GM18868 (cell line): Measurements from ENCODE around the gene SLC22A3.
"Not testable (repeated sequence)": the region's sequence is repeated elsewhere in the genome, so short reads cannot be mapped to it uniquely, and the experiment has no call there.

Experiments
- ATAC-seq: cut with Tn5 transposase; IDR thresholded peaks from one replicate; pipeline ENCODE4 v1.9.1; 2021; ENCODE audit warnings: mild to moderate bottlenecking, moderate library complexity; ENCODE audit not compliant: unreplicated experiment

The SLC22A3 gene

DNA sequence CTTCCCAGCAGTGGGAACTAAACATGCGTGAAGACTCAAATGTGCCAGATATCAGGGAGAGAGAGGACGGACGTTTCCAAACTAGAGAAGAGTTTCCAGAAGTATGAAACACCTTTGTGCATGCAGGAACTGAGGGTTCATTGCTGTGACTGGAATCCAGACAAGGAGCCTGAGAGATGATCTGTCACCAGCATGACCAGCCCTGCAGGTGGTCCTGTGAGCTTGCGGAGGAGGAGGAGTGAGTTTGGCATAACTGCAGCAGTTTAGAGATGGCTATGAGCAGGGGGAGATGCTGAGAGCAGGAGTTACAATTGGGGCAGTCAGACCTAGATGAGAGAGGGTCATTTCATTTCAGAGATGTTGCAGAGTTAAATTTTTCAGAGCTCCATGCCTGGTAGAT, 89.6 kb downstream of the SLC22A3 start:
- ATAC-seq = no peak

DNA sequence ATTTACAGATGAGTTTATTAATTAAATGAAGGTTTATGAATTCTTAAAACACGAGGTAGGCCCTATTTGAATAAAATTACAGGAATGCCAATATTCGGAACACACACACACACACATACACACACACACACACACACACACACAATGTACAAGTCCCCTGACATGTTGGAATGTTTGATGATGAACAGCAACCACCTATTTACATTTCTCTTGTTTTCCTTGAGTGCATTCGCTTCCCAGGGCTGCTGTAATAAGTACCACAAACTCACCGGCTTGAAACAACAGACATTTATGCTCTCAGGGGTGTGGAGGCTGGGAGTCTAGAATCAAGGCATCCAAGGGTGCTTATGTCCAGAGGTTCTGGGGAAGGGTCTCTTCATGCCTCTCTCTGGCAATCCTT, 90.3 kb downstream of the SLC22A3 start:
- no peak for ATAC-seq

DNA sequence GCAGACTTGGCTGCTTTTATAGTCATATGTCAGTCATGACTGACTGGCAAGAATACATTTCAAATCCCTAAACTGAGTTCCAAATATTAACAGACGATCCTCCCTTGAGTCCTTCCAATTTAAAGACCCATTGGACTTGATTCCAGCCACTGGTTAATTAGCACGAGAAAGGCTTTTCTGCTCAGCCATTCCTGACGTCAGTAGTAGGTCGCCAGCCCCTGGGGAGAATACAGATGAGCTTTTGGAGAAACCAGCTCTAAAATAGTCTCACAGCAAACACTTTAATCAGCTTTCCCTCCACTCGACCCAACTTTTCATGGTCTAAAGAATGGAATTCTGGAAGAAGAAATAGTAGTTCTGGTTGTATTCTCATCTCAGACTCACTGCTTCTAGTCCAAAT, 91.6 kb downstream of the SLC22A3 start:
- no peak for ATAC-seq

DNA sequence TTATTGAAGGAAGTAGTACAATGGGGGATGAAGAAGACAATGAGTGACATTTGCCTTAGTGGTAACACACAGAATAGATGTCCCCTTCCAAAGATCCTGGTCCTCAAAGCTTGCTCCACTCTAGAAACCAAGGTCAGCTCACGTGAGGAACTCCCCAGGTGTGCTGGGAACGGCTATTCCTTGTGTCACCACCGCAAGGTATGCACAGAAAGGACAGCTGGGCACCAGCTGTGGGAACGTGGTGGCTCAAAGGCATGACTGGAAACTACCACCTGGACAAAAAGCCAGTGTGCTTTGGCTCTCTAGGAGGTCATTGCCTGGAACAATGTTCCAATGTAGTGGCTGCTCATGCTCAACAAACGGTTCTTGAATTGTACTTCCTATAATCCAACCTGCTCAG, 94.0 kb downstream of the SLC22A3 start:
- ATAC-seq = no peak

DNA sequence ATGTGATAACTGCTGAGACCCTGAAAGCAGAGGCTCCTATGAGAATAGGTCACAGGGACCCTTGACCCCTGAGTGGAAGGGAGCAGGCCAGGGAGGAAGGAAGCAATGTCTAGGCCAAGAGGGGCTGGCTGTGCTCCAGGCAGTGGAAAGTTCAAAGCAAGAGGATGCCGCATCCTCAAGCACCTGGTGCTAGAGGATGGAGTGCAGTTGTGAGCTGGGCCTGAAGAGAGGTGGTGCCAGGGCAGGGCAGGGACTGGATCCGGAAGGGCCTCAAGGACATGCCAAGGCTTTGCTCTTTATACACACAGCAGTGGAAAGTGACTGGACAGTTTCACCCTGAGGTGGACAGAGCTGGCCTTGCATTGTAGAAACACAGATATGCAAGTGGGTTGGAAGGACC, 97.0 kb downstream of the SLC22A3 start:
- ATAC-seq = no peak

DNA sequence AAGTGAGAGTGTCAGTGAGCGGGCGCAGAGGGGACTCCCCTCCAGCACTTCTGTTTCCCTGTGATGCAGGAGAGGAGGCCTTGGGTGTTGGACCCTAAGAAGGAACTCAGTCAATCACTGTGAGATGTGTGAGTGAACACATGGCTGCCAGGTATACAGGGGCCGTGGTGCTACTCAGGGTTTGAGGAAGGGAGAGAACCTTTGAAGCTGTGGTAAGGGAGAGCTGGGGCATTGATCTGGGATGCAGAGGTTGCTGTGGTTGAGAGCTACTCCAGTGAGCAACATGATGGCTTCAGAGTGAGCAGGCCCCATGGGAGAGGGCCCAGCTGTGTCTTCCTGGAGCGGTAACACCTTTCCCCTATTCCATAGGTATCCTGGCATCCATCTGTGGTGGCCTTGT, 99.2 kb downstream of the SLC22A3 start:
- no peak for ATAC-seq

DNA sequence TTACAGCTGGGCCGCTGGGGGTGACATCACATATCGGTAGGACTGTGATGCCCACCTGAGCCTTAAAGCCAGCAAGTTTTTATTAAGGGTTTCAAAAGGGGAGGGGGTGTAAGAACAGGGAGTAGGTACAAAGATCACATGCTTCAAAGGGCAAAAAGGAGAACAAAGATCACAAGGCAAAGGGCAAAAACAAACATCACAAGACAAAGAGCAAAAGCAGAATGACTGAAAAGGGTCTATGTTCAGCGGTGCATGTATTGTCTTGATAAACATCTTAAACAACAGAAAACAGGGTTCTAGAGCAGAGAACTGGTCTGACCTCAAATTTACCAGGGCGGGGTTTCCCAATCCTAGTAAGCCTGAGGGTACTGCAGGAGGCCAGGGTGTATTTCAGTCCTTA, 101.6 kb downstream of the SLC22A3 start:
- not testable (repeated sequence) for ATAC-seq

DNA sequence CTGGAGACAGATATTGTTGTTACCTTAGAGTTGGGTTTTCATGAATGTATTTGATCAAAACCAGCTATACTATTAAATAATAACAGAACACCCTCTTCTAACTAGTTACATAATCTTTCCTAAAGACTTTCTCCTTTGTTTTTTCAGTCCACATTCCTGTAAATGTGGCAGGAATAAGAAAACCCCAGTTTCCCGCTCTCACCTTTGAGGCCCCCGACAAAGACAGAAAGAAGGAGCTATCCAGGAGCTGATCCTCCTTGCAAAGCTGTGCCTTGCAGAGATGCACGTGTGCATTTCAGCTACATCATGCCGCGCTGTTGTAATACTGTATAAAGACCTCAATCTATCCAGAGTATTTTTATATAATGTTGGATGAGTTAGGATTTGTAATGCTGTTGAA, 102.7 kb downstream of the SLC22A3 start:
- ATAC-seq = no peak

DNA sequence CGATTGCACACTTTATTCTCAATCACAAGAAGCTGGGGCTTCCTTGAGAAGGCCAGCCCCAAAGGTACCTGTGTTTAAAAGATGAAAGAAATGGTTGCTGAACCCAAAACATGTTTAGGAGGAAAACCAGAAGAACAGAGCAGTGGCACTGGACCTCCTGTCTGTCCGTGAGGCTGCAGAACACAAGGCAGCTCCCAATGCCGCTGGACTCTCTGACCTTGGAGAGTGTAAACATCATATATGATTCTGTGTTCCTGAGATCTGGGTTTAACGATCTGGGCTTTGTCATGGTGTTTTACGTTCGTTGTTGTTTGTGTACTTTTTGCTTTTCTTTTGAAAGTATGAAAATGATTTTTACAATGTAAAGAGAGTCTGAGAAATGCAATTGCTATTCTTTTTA, 106.1 kb downstream of the SLC22A3 start:
- no peak for ATAC-seq

DNA sequence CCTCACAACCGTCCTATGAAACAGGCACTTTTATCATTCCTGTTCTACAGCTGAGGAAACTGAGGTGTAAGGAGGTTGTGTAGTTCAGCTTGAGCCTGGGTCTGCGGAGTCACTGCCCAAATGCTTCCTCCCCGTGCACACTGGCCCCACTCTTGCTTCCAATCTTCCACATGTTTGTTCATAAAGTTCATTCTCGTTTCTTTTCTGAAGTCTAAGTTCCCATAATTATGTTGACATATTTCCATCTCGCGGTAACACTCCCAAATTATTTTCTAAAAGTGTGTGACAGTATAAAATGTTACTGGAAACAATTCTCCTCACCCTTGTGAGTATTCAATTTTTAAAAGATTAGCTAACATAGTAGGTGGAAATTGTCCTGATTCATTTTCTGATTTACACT, 106.9 kb downstream of the SLC22A3 start:
- no peak for ATAC-seq

DNA sequence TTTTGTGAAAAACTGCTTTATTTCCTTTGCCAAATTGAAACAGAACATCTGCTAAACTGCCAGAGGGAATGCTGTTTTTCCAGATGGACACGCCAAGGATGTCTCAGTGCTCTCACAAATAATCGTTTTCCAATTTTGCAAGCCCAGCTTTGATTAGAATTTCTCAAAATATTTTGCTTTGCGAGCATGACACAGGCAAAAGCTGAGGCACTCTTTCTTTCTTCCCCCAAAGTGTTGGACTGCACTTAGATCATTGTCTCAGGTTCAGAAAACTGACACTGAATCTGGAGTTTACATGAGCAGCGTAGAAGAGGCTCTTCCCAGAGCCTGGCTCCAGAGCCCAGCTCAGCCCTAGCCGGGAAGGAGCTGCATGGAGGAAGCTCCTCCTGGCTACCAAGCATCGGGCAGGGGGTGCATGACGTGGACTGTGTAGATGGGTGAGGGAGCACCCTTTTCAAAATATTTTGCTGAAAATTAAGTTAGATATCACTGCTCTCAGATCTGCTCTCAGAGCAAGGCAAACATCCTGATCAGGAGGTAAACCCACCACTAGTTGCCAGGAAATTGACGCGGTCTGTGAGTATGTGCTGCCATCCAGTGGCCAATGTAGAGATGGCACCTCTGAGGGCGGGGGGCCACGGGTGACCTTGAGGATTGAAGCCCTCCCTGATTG, 107.5 kb downstream of the SLC22A3 start:
- peak; percentile 89 for ATAC-seq

DNA sequence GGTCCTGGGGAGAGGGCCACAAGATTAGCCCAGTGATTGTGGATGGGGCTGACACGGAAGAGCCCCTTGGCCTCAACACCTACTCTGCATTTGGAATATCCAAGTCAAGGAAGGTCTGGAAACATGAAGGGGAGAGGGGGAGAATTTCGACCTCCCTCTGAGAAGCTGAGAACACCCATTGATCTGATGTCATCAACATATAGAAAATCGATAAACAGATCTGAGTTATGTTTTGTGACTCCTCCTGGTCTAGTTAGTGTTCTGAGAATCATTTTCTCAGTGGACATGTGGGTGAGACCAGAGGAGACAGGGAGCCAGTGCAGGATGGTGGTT, 108.0 kb downstream of the SLC22A3 start:
- ATAC-seq = no peak

DNA sequence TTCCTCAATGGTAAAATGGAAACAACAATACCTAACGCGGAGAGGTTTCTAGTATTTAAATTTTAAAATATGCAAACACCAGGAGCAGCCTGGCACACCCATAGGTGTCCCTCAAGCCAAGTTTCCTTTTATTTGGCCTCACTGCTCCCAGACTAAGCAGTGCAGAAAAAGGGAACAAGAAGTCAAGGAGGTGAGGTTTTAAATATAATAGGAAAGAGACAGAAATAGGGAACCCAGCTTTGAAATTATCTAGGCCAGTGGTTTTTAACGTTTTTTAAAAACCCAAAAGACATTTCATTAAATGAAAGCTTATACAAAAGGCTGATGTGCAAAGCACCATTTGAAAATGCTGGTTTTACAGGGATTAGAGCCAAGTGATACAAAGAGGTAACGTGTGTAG, 109.6 kb downstream of the SLC22A3 start:
- ATAC-seq = no peak

DNA sequence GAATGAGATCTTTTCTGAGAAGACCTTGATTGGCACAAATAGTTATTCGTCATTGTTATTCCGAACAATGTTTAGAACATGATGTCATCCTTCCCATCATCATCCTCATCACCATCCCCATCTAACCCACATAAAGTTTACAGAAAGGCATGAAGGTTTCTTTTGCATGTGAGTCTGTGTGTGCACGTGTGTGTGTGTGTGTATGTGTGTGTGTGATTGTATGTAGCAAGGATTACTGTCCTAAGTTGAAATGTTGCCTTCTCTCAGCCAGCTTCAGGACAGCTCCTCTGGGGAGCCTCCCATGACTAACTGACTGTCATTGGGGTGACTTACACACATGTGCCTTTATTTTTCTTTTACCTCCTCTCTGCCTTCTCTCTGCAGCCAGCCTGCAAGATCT, 113.5 kb downstream of the SLC22A3 start:
- ATAC-seq = no peak

DNA sequence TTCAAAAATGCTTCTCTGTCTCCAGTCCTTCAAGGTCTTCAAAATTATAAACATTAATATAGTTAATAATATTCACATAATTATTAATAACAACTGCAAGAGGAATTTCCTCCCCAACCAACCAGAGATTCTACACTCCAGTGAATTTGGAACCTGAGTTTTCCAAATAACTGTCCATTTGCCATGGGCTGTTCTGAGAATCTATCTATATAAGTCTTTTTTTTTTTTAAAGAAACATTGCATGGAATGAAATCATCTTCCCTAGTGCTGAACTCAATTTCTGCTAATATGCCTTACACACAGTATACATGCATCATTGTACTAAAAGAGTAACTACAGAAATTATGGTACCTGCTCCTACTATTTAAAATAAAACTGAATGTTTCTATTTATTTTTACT, 113.9 kb downstream of the SLC22A3 start:
- peak; percentile 22 for ATAC-seq

DNA sequence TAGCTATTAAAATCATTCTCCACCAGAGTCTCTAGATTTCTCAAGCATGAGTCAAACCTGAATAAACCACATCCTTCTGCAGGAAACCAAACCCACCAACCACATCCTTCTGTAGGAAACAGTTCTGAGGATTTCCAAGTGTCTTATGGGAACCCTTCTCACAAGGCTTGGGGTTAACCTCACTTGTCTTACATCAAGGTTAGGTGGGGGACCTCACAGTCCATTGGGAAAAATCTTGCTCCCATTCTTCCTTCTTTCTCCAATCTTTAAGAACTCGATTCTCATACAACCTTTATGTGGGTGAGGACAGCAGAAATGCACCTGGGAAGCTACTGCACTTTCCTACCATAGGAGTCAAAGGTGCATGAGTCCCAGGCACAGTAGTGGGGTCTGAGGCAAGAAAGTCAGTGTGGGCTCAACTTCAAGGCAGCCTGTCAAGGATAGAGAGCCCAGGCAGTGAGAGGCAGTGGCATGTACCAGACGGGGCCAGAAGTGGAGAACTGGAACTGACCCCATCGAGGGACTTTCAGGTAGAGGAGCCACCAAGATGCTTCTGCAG, 114.5 kb downstream of the SLC22A3 start:
- ATAC-seq = peak; percentile 96

DNA sequence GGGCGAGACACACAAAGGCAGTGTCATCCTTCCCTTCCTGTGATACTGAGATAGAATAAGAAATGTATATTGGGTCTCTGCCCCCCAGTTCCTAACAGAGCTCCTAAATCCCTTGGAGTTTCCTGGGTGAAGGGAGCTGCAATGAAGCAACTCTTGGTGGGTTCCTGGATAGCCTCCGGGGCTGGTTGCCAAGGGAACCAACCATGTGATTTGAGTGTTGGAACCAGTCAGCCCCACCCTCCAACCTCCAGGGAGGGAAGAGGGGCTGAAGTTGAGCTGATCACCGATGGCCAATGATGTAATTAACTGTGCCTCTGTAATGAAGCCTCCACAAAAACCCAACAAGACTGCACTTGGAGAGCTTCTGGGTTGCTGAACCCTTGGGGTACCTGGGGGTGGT, 116.6 kb downstream of the SLC22A3 start:
- ATAC-seq = no peak

DNA sequence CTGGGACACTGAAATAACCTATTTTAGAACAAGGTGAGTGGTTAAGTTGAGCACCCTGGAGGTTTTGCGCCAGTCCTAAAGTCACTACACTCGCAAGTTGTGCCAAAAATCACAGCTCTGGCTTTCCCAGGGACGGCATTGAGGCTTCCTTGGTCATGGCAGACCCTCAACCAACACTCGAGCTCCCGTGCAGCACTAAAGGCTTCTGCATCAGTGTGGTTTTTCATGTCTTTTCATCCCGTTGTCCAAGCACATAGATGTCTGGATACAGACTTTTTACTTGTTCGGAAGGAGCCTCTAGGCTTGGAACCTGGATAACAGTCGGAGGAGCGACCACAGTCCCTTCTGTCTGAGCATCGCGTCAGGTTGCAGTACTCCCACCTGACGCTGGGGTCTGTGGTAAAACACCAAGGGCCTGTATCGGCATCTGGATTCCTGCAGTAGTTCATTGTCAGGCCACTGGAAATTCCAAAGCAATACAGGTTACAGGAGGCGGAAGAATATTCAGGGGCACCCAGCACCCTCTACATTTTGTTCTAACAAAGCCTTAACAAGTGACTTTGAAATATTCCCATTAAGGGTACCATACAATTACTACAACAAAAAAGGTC, 119.2 kb downstream of the SLC22A3 start:
- not testable (repeated sequence) for ATAC-seq

DNA sequence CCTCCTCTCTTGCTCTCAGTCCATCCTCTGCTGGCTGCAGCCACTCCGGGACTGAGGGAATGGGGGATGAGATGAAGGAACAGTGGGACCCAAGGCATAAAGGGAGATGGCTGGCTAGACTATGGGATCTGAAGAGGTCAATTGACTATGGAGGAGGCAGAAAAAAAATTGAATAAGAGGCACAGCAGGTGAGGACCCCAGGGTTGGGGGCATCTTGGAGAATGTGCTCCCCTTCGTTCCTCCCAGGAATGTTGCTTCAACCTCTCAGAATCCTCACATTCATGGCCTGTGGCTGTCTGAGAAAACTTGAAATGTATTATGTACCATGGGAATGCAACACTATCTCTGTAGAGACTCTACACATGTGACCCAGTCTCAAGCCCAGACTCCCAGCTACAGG, 121.0 kb downstream of the SLC22A3 start:
- ATAC-seq = no peak

DNA sequence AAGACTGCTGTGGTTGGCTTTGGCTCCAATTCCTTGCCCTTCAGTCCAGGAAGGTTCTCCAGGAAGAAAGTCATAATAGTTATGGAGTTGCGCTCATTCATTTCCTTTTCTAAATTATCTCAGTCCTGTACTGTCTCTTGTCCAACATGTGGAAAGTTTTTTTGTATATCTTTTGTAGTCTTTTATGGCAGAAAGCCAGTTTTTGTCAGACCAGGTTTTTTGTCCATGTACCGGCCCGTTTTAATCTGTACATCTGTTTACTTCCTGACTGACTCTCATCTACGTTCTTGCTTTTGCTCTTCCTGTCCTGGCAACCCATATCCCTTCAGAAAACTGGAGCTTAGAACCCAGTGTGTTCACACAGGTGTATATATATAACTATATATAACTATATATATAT, 127.9 kb downstream of the SLC22A3 start:
- not testable (repeated sequence) for ATAC-seq

DNA sequence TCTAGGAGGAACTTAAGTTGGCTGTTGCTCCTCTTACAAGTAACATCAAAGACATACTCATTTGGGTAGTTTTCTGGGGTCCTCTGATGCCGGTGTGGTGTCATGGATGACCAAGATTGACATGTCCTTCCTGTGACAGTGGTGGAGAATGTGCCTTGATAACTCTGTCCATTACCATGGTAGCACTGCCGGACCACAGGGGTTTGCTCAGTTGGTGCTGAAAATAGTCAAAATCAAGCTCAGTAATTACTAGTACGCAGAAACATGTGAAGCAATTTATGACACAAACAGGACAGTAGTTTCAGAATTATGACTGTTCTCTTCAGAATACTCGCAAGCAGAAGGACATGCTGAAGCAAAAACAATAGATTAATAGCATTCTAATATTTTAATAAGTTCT, 128.9 kb downstream of the SLC22A3 start:
- ATAC-seq = not testable (repeated sequence)

DNA sequence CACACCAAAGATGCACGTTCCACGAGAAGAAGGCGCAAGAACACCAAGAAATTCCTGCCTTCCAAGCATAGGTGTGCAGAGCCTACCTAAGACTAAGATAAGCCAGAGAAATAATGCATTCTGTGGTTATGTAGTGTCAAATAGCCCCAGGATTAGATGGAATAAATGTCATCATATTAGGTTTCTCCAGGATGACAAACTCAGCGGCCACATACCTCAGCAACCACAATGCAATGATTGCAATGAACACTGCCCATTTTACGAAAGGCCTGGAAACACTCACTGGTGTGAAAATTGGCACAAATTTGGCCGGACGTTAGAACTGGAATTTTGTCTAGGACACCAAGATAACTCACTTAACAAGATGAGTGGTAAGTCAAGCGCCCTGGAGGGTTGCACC, 129.7 kb downstream of the SLC22A3 start:
- no peak for ATAC-seq

DNA sequence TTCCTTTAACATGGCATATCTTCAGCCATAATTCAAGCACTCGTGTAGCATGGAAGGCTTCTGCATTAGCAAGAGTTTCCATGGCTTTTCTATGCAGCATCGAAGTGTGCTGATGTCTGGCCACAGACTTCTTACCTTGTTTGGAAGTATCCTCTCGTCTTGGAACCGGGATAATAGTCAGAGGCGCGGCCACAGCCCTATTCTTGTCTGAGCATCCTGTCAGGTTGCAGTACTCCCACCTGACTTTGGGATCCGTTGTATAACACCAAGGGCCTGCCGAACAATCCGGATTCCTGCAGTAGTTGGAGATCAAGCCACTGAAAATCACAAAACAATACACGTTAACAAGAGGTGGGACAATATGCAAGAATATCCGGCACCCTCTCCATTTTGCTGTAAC, 138.9 kb downstream of the SLC22A3 start:
- ATAC-seq = no peak
